A549 (cell line): ENCODE measurements around the gene AAK1.

Experiments
- BHLHE40 ChIP-seq: IDR thresholded peaks from 2 replicates; pipeline ENCODE4 v1.6.1; 2012; ENCODE audit warnings: low read depth, low read length, inconsistent platforms
- CBX8 ChIP-seq: fragments of 200-600 bp; sonication (generic); IDR thresholded peaks from 2 replicates; pipeline ENCODE4 v1.6.1; 2016
- CEBPB ChIP-seq, 2 experiments: fragments of >200 bp in 1 of 2; sonication (Bioruptor Twin) in 1 of 2; formaldehyde crosslinking in 1 of 2; IDR thresholded peaks; 2 replicates each; pipeline ENCODE4 v1.6.1; 2012 to 2016
- EP300 ChIP-seq, 2 experiments: fragments of >200 bp; sonication (Bioruptor Twin); formaldehyde crosslinking; IDR thresholded peaks; 2 replicates in 1 of 2; 3 replicates in 1 of 2; pipeline ENCODE4 v1.6.1; 2016 to 2017
- RAD21 ChIP-seq, 2 experiments: fragments of >200 bp in 1 of 2; sonication (Bioruptor Twin) in 1 of 2; formaldehyde crosslinking in 1 of 2; IDR thresholded peaks in 1 of 2; conservative IDR thresholded peaks in 1 of 2; 2 replicates in 1 of 2; 3 replicates in 1 of 2; pipeline ENCODE4 v1.6.1; 2012 to 2018; ENCODE audit warnings: inconsistent platforms in 1 of 2
- RCOR1 ChIP-seq: fragments of 150-350 bp; IDR thresholded peaks from 2 replicates; pipeline ENCODE4 v1.6.1; 2014; ENCODE audit warnings: antibody characterized with exemption, low read length, low read depth
- SMC3 ChIP-seq: fragments of >200 bp; sonication (Bioruptor Twin); formaldehyde crosslinking; IDR thresholded peaks from 3 replicates; pipeline ENCODE4 v1.6.1; 2018; ENCODE audit warnings: inconsistent platforms
- SREBF2 ChIP-seq: fragments of 450-650 bp; IDR thresholded peaks from 2 replicates; pipeline ENCODE4 v1.6.1; 2014; ENCODE audit warnings: mild to moderate bottlenecking, moderate library complexity
- TF ChIP-seq, protein P1 (sequence below): fragments of >200 bp; sonication (Bioruptor Twin); formaldehyde crosslinking; IDR thresholded peaks from 3 replicates; pipeline ENCODE4 v1.5.1; 2016
- TF ChIP-seq, protein P2 (sequence below): IDR thresholded peaks from 2 replicates; pipeline ENCODE4 v1.6.1; 2012
- TF ChIP-seq, protein P3 (sequence below): IDR thresholded peaks from 2 replicates; pipeline ENCODE4 v1.6.1; 2012
- TF ChIP-seq, protein P4 (sequence below): fragments of 450-650 bp; IDR thresholded peaks from 2 replicates; pipeline ENCODE4 v1.6.1; 2014; ENCODE audit warnings: antibody characterized with exemption
- TF ChIP-seq, protein P5 (sequence below): fragments of 200-600 bp; sonication (generic); IDR thresholded peaks from 2 replicates; pipeline ENCODE4 v1.6.1; 2016; ENCODE audit warnings: antibody characterized with exemption, mild to moderate bottlenecking, moderate library complexity

DNA sequence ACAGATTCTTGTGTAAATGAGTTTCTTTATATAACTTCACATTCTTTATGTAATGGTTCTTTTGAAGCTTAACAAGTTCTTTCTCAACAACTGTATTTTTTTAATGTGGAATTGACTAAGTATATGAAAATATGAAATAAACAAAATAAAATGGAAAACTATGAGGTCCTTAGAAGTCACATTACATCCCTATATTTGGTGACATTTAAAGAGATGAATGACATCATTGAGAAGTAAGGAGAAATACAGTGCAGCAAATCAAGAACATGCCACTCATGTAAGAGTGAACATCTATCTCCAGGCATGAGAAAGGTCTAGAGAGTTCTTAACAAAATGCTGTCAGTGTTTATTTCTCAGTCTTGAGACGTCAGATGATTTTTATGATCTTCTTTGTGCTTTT lies 39.0 kb upstream of the AAK1 start:
- TF ChIP-seq, protein P1, sequence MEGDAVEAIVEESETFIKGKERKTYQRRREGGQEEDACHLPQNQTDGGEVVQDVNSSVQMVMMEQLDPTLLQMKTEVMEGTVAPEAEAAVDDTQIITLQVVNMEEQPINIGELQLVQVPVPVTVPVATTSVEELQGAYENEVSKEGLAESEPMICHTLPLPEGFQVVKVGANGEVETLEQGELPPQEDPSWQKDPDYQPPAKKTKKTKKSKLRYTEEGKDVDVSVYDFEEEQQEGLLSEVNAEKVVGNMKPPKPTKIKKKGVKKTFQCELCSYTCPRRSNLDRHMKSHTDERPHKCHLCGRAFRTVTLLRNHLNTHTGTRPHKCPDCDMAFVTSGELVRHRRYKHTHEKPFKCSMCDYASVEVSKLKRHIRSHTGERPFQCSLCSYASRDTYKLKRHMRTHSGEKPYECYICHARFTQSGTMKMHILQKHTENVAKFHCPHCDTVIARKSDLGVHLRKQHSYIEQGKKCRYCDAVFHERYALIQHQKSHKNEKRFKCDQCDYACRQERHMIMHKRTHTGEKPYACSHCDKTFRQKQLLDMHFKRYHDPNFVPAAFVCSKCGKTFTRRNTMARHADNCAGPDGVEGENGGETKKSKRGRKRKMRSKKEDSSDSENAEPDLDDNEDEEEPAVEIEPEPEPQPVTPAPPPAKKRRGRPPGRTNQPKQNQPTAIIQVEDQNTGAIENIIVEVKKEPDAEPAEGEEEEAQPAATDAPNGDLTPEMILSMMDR, result no peak
- TF ChIP-seq SMC3 (no peak), CBX8 (no peak), SREBF2 (no peak), RAD21 (conservative IDR thresholded peaks at IDR 0.05 in 1 of 2, IDR thresholded peaks at IDR 0.05 in 1 of 2) (no peak), EP300 (IDR thresholded peaks at IDR 0.05) (no peak), BHLHE40 (no peak), CEBPB (IDR thresholded peaks at IDR 0.05) (no peak), RCOR1 (no peak)
- TF ChIP-seq, protein P2, sequence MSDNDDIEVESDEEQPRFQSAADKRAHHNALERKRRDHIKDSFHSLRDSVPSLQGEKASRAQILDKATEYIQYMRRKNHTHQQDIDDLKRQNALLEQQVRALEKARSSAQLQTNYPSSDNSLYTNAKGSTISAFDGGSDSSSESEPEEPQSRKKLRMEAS, result no peak
- TF ChIP-seq, protein P3, sequence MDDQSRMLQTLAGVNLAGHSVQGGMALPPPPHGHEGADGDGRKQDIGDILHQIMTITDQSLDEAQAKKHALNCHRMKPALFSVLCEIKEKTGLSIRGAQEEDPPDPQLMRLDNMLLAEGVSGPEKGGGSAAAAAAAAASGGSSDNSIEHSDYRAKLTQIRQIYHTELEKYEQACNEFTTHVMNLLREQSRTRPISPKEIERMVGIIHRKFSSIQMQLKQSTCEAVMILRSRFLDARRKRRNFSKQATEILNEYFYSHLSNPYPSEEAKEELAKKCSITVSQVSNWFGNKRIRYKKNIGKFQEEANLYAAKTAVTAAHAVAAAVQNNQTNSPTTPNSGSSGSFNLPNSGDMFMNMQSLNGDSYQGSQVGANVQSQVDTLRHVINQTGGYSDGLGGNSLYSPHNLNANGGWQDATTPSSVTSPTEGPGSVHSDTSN, result no peak
- TF ChIP-seq, protein P4, sequence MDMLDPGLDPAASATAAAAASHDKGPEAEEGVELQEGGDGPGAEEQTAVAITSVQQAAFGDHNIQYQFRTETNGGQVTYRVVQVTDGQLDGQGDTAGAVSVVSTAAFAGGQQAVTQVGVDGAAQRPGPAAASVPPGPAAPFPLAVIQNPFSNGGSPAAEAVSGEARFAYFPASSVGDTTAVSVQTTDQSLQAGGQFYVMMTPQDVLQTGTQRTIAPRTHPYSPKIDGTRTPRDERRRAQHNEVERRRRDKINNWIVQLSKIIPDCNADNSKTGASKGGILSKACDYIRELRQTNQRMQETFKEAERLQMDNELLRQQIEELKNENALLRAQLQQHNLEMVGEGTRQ, result no peak
- TF ChIP-seq, protein P5, sequence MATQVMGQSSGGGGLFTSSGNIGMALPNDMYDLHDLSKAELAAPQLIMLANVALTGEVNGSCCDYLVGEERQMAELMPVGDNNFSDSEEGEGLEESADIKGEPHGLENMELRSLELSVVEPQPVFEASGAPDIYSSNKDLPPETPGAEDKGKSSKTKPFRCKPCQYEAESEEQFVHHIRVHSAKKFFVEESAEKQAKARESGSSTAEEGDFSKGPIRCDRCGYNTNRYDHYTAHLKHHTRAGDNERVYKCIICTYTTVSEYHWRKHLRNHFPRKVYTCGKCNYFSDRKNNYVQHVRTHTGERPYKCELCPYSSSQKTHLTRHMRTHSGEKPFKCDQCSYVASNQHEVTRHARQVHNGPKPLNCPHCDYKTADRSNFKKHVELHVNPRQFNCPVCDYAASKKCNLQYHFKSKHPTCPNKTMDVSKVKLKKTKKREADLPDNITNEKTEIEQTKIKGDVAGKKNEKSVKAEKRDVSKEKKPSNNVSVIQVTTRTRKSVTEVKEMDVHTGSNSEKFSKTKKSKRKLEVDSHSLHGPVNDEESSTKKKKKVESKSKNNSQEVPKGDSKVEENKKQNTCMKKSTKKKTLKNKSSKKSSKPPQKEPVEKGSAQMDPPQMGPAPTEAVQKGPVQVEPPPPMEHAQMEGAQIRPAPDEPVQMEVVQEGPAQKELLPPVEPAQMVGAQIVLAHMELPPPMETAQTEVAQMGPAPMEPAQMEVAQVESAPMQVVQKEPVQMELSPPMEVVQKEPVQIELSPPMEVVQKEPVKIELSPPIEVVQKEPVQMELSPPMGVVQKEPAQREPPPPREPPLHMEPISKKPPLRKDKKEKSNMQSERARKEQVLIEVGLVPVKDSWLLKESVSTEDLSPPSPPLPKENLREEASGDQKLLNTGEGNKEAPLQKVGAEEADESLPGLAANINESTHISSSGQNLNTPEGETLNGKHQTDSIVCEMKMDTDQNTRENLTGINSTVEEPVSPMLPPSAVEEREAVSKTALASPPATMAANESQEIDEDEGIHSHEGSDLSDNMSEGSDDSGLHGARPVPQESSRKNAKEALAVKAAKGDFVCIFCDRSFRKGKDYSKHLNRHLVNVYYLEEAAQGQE, result no peak
